ENCODE data around the gene PDCD1LG2. TPM values are rescaled to one million over a fixed set of nuclear protein-coding genes. Genes with fewer than 3 reads are reported as not detected.

Gene PDCD1LG2
- total and polyA plus RNA-seq, 2 experiments from 2014 or later = not detected

DNA sequence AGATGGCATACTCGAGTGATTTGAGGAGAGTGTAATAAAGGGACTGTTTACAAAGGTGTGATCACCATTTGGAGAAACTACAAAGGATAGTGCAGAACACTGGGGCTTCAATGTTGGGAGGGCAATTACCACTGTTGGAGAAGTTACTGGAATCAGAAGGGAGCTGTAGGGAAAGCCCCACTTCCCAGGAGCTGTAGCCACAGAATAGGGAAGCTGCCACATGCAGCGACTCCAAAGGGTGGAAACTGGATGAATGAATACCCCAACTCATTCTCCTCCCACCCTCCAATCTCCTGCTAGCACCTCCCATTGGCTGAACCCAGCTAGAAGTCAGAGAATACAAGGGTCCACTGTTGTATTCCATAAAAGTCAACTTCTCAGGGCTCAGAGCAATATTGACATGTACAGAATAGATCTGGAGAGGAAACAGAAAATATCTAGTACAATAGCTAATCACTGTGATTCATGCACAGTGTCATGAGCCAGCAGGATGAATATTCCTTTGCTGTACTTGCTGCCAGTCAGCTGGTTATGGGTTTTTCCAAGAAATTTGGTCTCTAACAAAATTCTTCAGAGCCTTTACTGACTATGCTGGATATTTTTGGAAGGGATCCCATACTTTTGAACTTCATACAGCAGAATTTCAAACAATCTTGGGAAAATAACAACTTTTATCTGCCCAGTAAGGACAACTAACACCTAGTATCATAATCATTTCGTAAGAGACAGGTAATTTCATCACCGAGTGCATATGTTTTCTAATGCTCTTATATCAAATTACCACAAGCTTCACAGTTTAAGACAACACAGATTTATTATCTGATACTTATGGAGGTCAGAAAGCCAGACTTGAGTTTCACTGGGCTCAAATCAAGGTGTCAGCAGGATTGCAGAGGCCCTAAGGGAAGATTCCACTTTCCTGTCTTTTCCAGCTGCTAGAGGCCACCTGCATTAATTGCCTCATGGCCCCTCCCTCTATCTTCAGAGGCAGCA, 39.6 kb downstream of the PDCD1LG2 start:
- Mint-ChIP-seq H3K9me3 (no peaks in the 10 kb centered on the region), H3K4me1 (no peaks in the 10 kb centered on the region), H3K4me3 (no peak overlapping the region), H3K27me3 (ENCODE audit: insufficient read depth, low read depth, poor library complexity) (peaks cover 2% of the 10 kb centered on the region), H3K27ac (no peak overlapping the region), H3K36me3 (ENCODE audit: low read depth) (no peaks in the 10 kb centered on the region)
- TF ChIP-seq NANOG (IDR thresholded peaks at IDR 0.05; ENCODE audit: borderline replicate concordance) (no peak), EZH2 (IDR thresholded peaks at IDR 0.05; ENCODE audit: low read depth, unreplicated experiment) (no peak)
- TF ChIP-seq, protein P1, sequence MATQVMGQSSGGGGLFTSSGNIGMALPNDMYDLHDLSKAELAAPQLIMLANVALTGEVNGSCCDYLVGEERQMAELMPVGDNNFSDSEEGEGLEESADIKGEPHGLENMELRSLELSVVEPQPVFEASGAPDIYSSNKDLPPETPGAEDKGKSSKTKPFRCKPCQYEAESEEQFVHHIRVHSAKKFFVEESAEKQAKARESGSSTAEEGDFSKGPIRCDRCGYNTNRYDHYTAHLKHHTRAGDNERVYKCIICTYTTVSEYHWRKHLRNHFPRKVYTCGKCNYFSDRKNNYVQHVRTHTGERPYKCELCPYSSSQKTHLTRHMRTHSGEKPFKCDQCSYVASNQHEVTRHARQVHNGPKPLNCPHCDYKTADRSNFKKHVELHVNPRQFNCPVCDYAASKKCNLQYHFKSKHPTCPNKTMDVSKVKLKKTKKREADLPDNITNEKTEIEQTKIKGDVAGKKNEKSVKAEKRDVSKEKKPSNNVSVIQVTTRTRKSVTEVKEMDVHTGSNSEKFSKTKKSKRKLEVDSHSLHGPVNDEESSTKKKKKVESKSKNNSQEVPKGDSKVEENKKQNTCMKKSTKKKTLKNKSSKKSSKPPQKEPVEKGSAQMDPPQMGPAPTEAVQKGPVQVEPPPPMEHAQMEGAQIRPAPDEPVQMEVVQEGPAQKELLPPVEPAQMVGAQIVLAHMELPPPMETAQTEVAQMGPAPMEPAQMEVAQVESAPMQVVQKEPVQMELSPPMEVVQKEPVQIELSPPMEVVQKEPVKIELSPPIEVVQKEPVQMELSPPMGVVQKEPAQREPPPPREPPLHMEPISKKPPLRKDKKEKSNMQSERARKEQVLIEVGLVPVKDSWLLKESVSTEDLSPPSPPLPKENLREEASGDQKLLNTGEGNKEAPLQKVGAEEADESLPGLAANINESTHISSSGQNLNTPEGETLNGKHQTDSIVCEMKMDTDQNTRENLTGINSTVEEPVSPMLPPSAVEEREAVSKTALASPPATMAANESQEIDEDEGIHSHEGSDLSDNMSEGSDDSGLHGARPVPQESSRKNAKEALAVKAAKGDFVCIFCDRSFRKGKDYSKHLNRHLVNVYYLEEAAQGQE (IDR thresholded peaks at IDR 0.05; ENCODE audit: unreplicated experiment) = no peak
- Histone ChIP-seq H3K4me2 (no peak overlapping the region), H3K27ac (ENCODE audit: low read depth) (no peak overlapping the region), H3F3A (replicated peaks; ENCODE audit: low read depth) (no peaks in the 10 kb centered on the region), H3K4me1 (ENCODE audit: insufficient read depth) (no peaks in the 10 kb centered on the region), H3K9me2 (ENCODE audit: insufficient read depth) (no peaks in the 10 kb centered on the region), H3K27me3 (ENCODE audit: insufficient read depth) (no peaks in the 10 kb centered on the region), H3K4me3 (no peak overlapping the region), H3K79me2 (replicated peaks; ENCODE audit: insufficient read depth) (no peaks in the 10 kb centered on the region), H2AFZ (no peak overlapping the region), H3K36me3 (ENCODE audit: insufficient read depth) (no peaks in the 10 kb centered on the region), H4K20me1 (replicated peaks; ENCODE audit: insufficient read depth) (no peaks in the 10 kb centered on the region)
- ATAC-seq (no peak), DNase-seq (ENCODE audit: low spot score) (no peak)

DNA sequence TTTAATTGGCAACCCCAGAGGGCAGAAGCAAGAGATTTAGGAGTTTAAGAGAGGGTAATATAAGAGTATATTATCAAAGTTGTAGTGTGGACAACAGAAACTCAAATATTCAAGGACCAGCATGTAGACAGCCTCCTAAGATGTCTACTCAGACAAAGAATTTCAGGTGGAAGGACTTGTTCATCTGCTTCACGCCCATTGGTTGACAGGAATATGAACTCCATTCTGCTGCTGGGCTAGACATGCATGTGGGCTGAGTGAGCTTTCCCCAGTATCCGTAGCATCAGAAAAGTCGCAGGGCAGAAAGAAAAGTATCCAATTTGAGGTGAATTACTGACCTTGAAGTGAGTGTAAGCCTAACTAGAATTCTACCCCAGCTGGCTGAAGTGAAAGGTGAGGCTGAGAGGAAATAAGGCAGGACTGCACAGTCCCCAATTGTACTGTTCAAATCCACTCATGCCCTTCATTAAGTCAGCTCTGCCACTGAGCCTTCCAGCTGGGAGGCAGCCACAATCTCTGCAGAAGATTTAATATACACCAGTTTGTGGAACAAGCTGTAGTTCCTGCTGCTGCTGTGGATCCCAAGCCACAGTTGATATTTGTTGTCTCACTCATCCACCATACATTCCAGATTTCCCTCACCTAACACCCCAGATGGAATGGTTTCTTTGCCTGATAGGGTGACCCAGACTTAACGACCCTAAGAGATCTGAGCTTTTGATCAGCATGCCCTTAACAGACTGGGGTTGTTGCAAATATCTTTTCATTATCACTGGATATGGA, 41.2 kb downstream of the PDCD1LG2 start:
- H3K27me3 Mint-ChIP-seq (ENCODE audit: insufficient read depth, low read depth, poor library complexity) = peaks cover 2% of the 10 kb centered on the region
- no peaks in the 10 kb centered on the region for H3K4me1 ChIP-seq (ENCODE audit: insufficient read depth)
- H3K4me3 ChIP-seq = no peak overlapping the region
- no peak for TF ChIP-seq CREB1 (CRISPR knock-in tag; IDR thresholded peaks at IDR 0.05; ENCODE audit: low read depth)
- TF ChIP-seq JUNB (IDR thresholded peaks at IDR 0.05; ENCODE audit: unreplicated experiment) = no peak
- TF ChIP-seq STAT1 (IDR thresholded peaks at IDR 0.05; ENCODE audit: unreplicated experiment) = no peak
- TF ChIP-seq POLR2AphosphoS5 (IDR thresholded peaks at IDR 0.05; ENCODE audit: low read depth) = no peak
- TF ChIP-seq, protein P2, sequence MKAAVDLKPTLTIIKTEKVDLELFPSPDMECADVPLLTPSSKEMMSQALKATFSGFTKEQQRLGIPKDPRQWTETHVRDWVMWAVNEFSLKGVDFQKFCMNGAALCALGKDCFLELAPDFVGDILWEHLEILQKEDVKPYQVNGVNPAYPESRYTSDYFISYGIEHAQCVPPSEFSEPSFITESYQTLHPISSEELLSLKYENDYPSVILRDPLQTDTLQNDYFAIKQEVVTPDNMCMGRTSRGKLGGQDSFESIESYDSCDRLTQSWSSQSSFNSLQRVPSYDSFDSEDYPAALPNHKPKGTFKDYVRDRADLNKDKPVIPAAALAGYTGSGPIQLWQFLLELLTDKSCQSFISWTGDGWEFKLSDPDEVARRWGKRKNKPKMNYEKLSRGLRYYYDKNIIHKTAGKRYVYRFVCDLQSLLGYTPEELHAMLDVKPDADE (IDR thresholded peaks at IDR 0.05) = no peak
- TF ChIP-seq EZH2 (IDR thresholded peaks at IDR 0.05; ENCODE audit: low read depth, unreplicated experiment) = no peak

More for the DNA sequence above, 41.2 kb downstream of the PDCD1LG2 start:
- ATAC-seq = no peak
- H3K27ac ChIP-seq (ENCODE audit: low read depth) = no peak overlapping the region
- no peaks in the 10 kb centered on the region for H3K9me2 ChIP-seq (ENCODE audit: insufficient read depth)
- DNase-seq (ENCODE audit: low spot score) = no peak
- no peak overlapping the region for H3K27ac Mint-ChIP-seq
- H3K4me3 Mint-ChIP-seq = no peak overlapping the region
- no peaks in the 10 kb centered on the region for H3F3A ChIP-seq (replicated peaks; ENCODE audit: low read depth)
- no peaks in the 10 kb centered on the region for H3K27me3 ChIP-seq (ENCODE audit: insufficient read depth)
- no peaks in the 10 kb centered on the region for H3K9me3 Mint-ChIP-seq
- no peaks in the 10 kb centered on the region for H3K36me3 ChIP-seq (ENCODE audit: insufficient read depth)
- H4K20me1 ChIP-seq (replicated peaks; ENCODE audit: insufficient read depth) = no peaks in the 10 kb centered on the region
- no peaks in the 10 kb centered on the region for H3K4me1 Mint-ChIP-seq
- H2AFZ ChIP-seq = no peak overlapping the region
- H3K36me3 Mint-ChIP-seq (ENCODE audit: low read depth) = no peaks in the 10 kb centered on the region
- H3K4me2 ChIP-seq = no peak overlapping the region
- no peaks in the 10 kb centered on the region for H3K79me2 ChIP-seq (replicated peaks; ENCODE audit: insufficient read depth)

Measured in GM23338 (cell line).